HUES6 (cell line): Measurements from ENCODE around the gene KCNJ8.

Experiments used
- H3K27ac ChIP-seq: 2 replicates; pipeline ENCODE4 v1.7.0; 2013; ENCODE audit warnings: low read depth, mild to moderate bottlenecking, low read length, inconsistent platforms
- H3K27me3 ChIP-seq: 2 replicates; pipeline ENCODE4 v1.6.1; 2013; ENCODE audit warnings: low read length; ENCODE audit not compliant: control insufficient read depth, insufficient read depth
- H3K36me3 ChIP-seq: 2 replicates; pipeline ENCODE4 v1.6.1; 2013; ENCODE audit warnings: low read length; ENCODE audit not compliant: control insufficient read depth, insufficient read depth
- H3K4me1 ChIP-seq: 2 replicates; pipeline ENCODE4 v1.6.1; 2013; ENCODE audit warnings: low read length; ENCODE audit not compliant: control insufficient read depth, insufficient read depth
- H3K4me3 ChIP-seq: 2 replicates; pipeline ENCODE4 v1.5.1; 2013; ENCODE audit warnings: low read depth, low read length
- H3K9ac ChIP-seq: one replicate; pipeline ENCODE4 v1.6.1; 2013; ENCODE audit warnings: mild to moderate bottlenecking, low read length
- H3K9me3 ChIP-seq: 2 replicates; pipeline ENCODE4 v1.6.1; 2013; ENCODE audit warnings: low read depth, low read length; ENCODE audit not compliant: control insufficient read depth, insufficient read depth

The KCNJ8 gene

GRCh38 chr12:21763531-21763930, 11.0 kb downstream of the KCNJ8 start:
- Histone ChIP-seq H3K9me3 (no peaks in the 10 kb centered on the region), H3K9ac (no peak overlapping the region)

GRCh38 chr12:21759737-21760136, 14.8 kb downstream of the KCNJ8 start:
- no peaks in the 10 kb centered on the region for H3K27me3 ChIP-seq
- no peaks in the 10 kb centered on the region for H3K36me3 ChIP-seq
- H3K4me1 ChIP-seq = no peaks in the 10 kb centered on the region
- no peak overlapping the region for H3K4me3 ChIP-seq
- H3K27ac ChIP-seq = no peak overlapping the region
- no peak overlapping the region for H3K9ac ChIP-seq
- no peaks in the 10 kb centered on the region for H3K9me3 ChIP-seq

More at GRCh38 chr12:21763531-21763930, 11.0 kb downstream of the KCNJ8 start:
- Histone ChIP-seq H3K27me3 (no peaks in the 10 kb centered on the region), H3K4me3 (no peak overlapping the region), H3K4me1 (no peaks in the 10 kb centered on the region), H3K36me3 (no peaks in the 10 kb centered on the region), H3K27ac (no peak overlapping the region)

GRCh38 chr12:21757735-21758134, 16.8 kb downstream of the KCNJ8 start:
- Histone ChIP-seq H3K27ac (no peak overlapping the region), H3K4me3 (no peak overlapping the region), H3K9me3 (no peaks in the 10 kb centered on the region), H3K27me3 (no peaks in the 10 kb centered on the region), H3K4me1 (no peaks in the 10 kb centered on the region), H3K9ac (no peak overlapping the region), H3K36me3 (no peaks in the 10 kb centered on the region)

- H3K9me3 ChIP-seq = no peaks in the 10 kb centered on the region
- H3K27ac ChIP-seq = no peak overlapping the region
- no peak overlapping the region for H3K9ac ChIP-seq
- H3K27me3 ChIP-seq = no peaks in the 10 kb centered on the region
- H3K4me1 ChIP-seq = no peaks in the 10 kb centered on the region
- H3K36me3 ChIP-seq = no peaks in the 10 kb centered on the region
- H3K4me3 ChIP-seq = no peak overlapping the region
Measured at GRCh38 chr12:21756699-21757098, 17.8 kb downstream of the KCNJ8 start.

- H3K4me1 ChIP-seq = no peaks in the 10 kb centered on the region
- no peaks in the 10 kb centered on the region for H3K27me3 ChIP-seq
- H3K36me3 ChIP-seq = no peaks in the 10 kb centered on the region
- H3K9ac ChIP-seq = no peak overlapping the region
- H3K4me3 ChIP-seq = no peak overlapping the region
- H3K9me3 ChIP-seq = no peaks in the 10 kb centered on the region
- no peak overlapping the region for H3K27ac ChIP-seq
Measured at GRCh38 chr12:21751517-21751916, 23.0 kb downstream of the KCNJ8 start.

- Histone ChIP-seq H3K4me1 (no peaks in the 10 kb centered on the region), H3K9ac (no peak overlapping the region), H3K9me3 (no peaks in the 10 kb centered on the region), H3K4me3 (no peak overlapping the region), H3K36me3 (no peaks in the 10 kb centered on the region), H3K27me3 (no peaks in the 10 kb centered on the region), H3K27ac (no peak overlapping the region)
Measured at GRCh38 chr12:21745258-21745657, 29.2 kb downstream of the KCNJ8 start.

- Histone ChIP-seq H3K27ac (no peak overlapping the region), H3K27me3 (peaks cover 4% of the 10 kb centered on the region; the same call in 1 of the 2 replicates), H3K4me1 (no peaks in the 10 kb centered on the region), H3K4me3 (no peak overlapping the region), H3K9ac (no peak overlapping the region), H3K36me3 (no peaks in the 10 kb centered on the region), H3K9me3 (no peaks in the 10 kb centered on the region)
Measured at GRCh38 chr12:21731144-21731543, 43.4 kb downstream of the KCNJ8 start.

- no peak overlapping the region for H3K4me3 ChIP-seq
- H3K27ac ChIP-seq = no peak overlapping the region
- no peaks in the 10 kb centered on the region for H3K9me3 ChIP-seq
- no peak overlapping the region for H3K9ac ChIP-seq
- no peaks in the 10 kb centered on the region for H3K4me1 ChIP-seq
- no peaks in the 10 kb centered on the region for H3K36me3 ChIP-seq
- H3K27me3 ChIP-seq = peaks cover 4% of the 10 kb centered on the region; the same call in 1 of the 2 replicates
Measured at GRCh38 chr12:21725731-21726130, 48.8 kb downstream of the KCNJ8 start.

- Histone ChIP-seq H3K9me3 (no peaks in the 10 kb centered on the region), H3K27me3 (no peaks in the 10 kb centered on the region), H3K4me1 (no peaks in the 10 kb centered on the region), H3K27ac (no peak overlapping the region), H3K4me3 (no peak overlapping the region), H3K9ac (no peak overlapping the region), H3K36me3 (no peaks in the 10 kb centered on the region)
Measured at GRCh38 chr12:21718944-21719650, 55.4 kb downstream of the KCNJ8 start.

- H3K4me1 ChIP-seq = no peaks in the 10 kb centered on the region
- no peaks in the 10 kb centered on the region for H3K27me3 ChIP-seq
- no peaks in the 10 kb centered on the region for H3K9me3 ChIP-seq
- no peaks in the 10 kb centered on the region for H3K36me3 ChIP-seq
- no peak overlapping the region for H3K4me3 ChIP-seq
- no peak overlapping the region for H3K9ac ChIP-seq
- H3K27ac ChIP-seq = no peak overlapping the region
Measured at GRCh38 chr12:21718403-21718802, 56.1 kb downstream of the KCNJ8 start.

- Histone ChIP-seq H3K9me3 (no peaks in the 10 kb centered on the region), H3K36me3 (no peaks in the 10 kb centered on the region), H3K4me1 (no peaks in the 10 kb centered on the region)
Measured at GRCh38 chr12:21717767-21718166, 56.7 kb downstream of the KCNJ8 start.

More at GRCh38 chr12:21717767-21718166, 56.7 kb downstream of the KCNJ8 start:
- Histone ChIP-seq H3K9ac (no peak overlapping the region), H3K27me3 (no peaks in the 10 kb centered on the region), H3K4me3 (no peak overlapping the region), H3K27ac (no peak overlapping the region)
